OCI-LY3 (cell line): ENCODE measurements around the gene TMEM42.

Source experiments
- H2AFZ ChIP-seq: fragments of 200-600, 300-600 bp; shearing (Covaris generic); 2 replicates; pipeline ENCODE4 v1.6.0; 2014; ENCODE audit warnings: antibody characterized with exemption, low read depth, low read length
- H3K27ac ChIP-seq: fragments of 200-600, 300-600 bp; sonication (generic); 2 replicates; pipeline ENCODE4 v1.5.1; 2014; ENCODE audit warnings: mild to moderate bottlenecking, low read length, moderate library complexity, mixed read lengths
- H3K27me3 ChIP-seq: fragments of 200-600, 300-600 bp; sonication (generic); 2 replicates; pipeline ENCODE4 v1.6.1; 2014; ENCODE audit warnings: low read depth, low read length, mixed read lengths
- H3K36me3 ChIP-seq: fragments of 200-600, 300-600 bp; sonication (generic); replicated peaks from 2 replicates; pipeline ENCODE3; 2014; ENCODE audit warnings: low read depth, low read length, mixed read lengths
- H3K4me1 ChIP-seq: fragments of 300-600, 200-600 bp; sonication (generic); 2 replicates; pipeline ENCODE4 v1.6.1; 2014; ENCODE audit warnings: low read length, mixed read lengths
- H3K4me2 ChIP-seq: fragments of 200-600, 300-600 bp; sonication (generic); 2 replicates; pipeline ENCODE4 v1.6.1; 2014; ENCODE audit warnings: low read length, mixed read lengths
- H3K4me3 ChIP-seq: fragments of 300-600, 200-600 bp; sonication (generic); 2 replicates; pipeline ENCODE4 v1.5.1; 2014; ENCODE audit warnings: antibody characterized with exemption, mild to moderate bottlenecking, low read length, moderate library complexity
- H3K79me2 ChIP-seq: fragments of 300-600, 200-600 bp; shearing (Covaris generic); 2 replicates; pipeline ENCODE4 v1.6.1; 2014; ENCODE audit warnings: mild to moderate bottlenecking, low read length, mixed read lengths
- H3K9ac ChIP-seq: fragments of 300-600, 200-600 bp; shearing (Covaris generic); 2 replicates; pipeline ENCODE4 v1.6.0; 2014; ENCODE audit warnings: mild to moderate bottlenecking, low read length, moderate library complexity
- H3K9me3 ChIP-seq: fragments of 200-600, 300-600 bp; shearing (Covaris generic); 2 replicates; pipeline ENCODE4 v1.6.1; 2014; ENCODE audit warnings: low read length, mixed read lengths; ENCODE audit not compliant: insufficient read depth
- H4K20me1 ChIP-seq: fragments of 200-600, 300-600 bp; sonication (generic); 2 replicates; pipeline ENCODE4 v1.6.1; 2016; ENCODE audit warnings: low read length, mixed read lengths; ENCODE audit not compliant: insufficient read depth
- EZH2phosphoT487 ChIP-seq: fragments of 200-600 bp; shearing (Covaris generic); IDR thresholded peaks from 2 replicates; pipeline ENCODE4 v1.6.1; 2018; ENCODE audit warnings: antibody characterized with exemption, mixed run types, low read depth
- TF ChIP-seq, protein P1 (sequence below): fragments of 200-600, 300-600 bp; sonication (generic); IDR thresholded peaks from 2 replicates; pipeline ENCODE4 v1.5.1; 2014; ENCODE audit warnings: antibody characterized with exemption, low read length, low read depth

TMEM42 gene

DNA sequence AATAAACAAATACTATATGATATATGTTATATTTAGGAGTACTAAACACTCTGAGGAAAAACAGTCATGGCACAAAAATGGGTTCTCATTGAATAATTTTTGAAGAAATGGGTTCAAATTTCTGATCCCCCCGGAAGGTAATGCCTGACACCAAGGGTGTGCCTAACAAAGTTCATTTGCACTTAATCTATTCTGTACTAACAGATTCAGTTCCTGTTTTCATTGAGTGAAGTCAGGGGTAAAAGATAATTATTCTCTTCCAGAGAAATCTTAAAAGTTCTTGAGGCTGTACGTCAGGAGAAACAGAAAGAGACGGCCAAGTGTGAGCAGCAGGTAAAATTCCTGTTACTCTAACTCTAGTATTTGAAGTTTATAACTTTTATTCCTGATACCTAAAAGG, 34.5 kb upstream of the TMEM42 start:
- Histone ChIP-seq H3K27me3 (no peaks in the 10 kb centered on the region), H3K4me3 (no peak overlapping the region), H3K9me3 (no peaks in the 10 kb centered on the region), H3K36me3 (peaks cover 46% of the 10 kb centered on the region), H4K20me1 (no peaks in the 10 kb centered on the region; the same call in 1 of the 2 replicates), H3K79me2 (no peaks in the 10 kb centered on the region), H2AFZ (no peak overlapping the region), H3K9ac (no peak overlapping the region), H3K4me1 (peaks cover 31% of the 10 kb centered on the region), H3K4me2 (no peak overlapping the region; the same call in 1 of the 2 replicates), H3K27ac (no peak overlapping the region)
- no peak for TF ChIP-seq EZH2phosphoT487
- TF ChIP-seq, protein P1, sequence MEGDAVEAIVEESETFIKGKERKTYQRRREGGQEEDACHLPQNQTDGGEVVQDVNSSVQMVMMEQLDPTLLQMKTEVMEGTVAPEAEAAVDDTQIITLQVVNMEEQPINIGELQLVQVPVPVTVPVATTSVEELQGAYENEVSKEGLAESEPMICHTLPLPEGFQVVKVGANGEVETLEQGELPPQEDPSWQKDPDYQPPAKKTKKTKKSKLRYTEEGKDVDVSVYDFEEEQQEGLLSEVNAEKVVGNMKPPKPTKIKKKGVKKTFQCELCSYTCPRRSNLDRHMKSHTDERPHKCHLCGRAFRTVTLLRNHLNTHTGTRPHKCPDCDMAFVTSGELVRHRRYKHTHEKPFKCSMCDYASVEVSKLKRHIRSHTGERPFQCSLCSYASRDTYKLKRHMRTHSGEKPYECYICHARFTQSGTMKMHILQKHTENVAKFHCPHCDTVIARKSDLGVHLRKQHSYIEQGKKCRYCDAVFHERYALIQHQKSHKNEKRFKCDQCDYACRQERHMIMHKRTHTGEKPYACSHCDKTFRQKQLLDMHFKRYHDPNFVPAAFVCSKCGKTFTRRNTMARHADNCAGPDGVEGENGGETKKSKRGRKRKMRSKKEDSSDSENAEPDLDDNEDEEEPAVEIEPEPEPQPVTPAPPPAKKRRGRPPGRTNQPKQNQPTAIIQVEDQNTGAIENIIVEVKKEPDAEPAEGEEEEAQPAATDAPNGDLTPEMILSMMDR = no peak

- Histone ChIP-seq H3K79me2 (no peaks in the 10 kb centered on the region), H3K36me3 (peaks cover 48% of the 10 kb centered on the region), H3K4me3 (no peak overlapping the region), H3K27me3 (no peaks in the 10 kb centered on the region), H3K9me3 (no peaks in the 10 kb centered on the region), H4K20me1 (no peaks in the 10 kb centered on the region), H2AFZ (no peak overlapping the region), H3K9ac (no peak overlapping the region), H3K4me1 (peaks cover 12% of the 10 kb centered on the region), H3K4me2 (no peak overlapping the region), H3K27ac (no peak overlapping the region)
- TF ChIP-seq EZH2phosphoT487 = no peak
- TF ChIP-seq, protein P1 = no peak
Observed at GRCh38 chr3:44831232-44831631, 30.5 kb upstream of the TMEM42 start.

- H3K4me1 ChIP-seq = peaks cover 6% of the 10 kb centered on the region
- H2AFZ ChIP-seq = no peak overlapping the region
- H3K36me3 ChIP-seq = peaks cover 53% of the 10 kb centered on the region
- TF ChIP-seq EZH2phosphoT487 = no peak
- TF ChIP-seq, protein P1 = no peak
- no peaks in the 10 kb centered on the region for H4K20me1 ChIP-seq
- no peaks in the 10 kb centered on the region for H3K27me3 ChIP-seq
- no peak overlapping the region for H3K27ac ChIP-seq
- H3K9me3 ChIP-seq = peaks cover 7% of the 10 kb centered on the region
- H3K4me3 ChIP-seq = no peak overlapping the region
- no peaks in the 10 kb centered on the region for H3K79me2 ChIP-seq
- H3K9ac ChIP-seq = no peak overlapping the region
- H3K4me2 ChIP-seq = no peak overlapping the region
Observed at GRCh38 chr3:44832032-44832431, 29.7 kb upstream of the TMEM42 start.

GRCh38 chr3:44832965-44833364, 28.7 kb upstream of the TMEM42 start:
- no peak for TF ChIP-seq EZH2phosphoT487
- TF ChIP-seq, protein P1 = no peak
- Histone ChIP-seq H3K27me3 (no peaks in the 10 kb centered on the region), H4K20me1 (no peaks in the 10 kb centered on the region), H3K9me3 (peaks cover 10% of the 10 kb centered on the region), H3K27ac (no peak overlapping the region), H3K4me3 (no peak overlapping the region), H3K9ac (no peak overlapping the region), H3K79me2 (no peaks in the 10 kb centered on the region), H3K4me1 (no peaks in the 10 kb centered on the region), H3K4me2 (no peak overlapping the region), H3K36me3 (peaks cover 60% of the 10 kb centered on the region), H2AFZ (no peak overlapping the region)
